Measurements from ENCODE around the gene C15orf39.

DNA sequence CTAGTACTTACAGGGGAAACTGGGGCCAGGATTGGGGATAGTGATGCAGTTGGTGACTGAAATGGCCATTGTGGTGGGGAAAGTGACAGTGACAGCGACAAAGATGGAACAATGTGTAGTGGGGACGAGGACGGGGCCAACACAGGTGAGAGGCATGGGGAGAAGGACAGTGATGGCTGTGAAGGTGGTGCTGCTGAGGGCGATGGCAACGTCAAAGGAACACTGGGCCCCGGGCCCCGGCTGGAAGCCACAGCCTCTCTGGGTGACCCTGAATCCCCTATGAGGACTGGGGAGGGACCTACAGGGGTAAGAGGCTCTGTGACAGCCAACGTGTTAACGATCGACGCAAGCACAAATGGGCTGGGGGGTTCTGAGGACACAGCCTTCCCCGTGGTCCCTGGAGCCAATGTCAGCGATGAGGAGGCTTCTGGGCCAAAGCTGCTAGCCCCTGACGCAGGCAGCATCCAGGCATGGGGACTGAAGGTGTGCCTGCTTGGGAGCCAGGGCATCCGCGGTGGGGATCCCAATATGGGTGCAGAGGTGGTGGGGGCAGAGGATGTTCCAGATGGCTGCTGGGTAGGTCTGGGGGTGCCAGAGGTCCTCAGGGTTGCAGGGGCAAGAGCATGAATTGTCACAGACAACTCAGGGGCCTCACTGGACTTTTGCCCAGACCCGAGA lies 31.3 kb downstream of the C15orf39 start:
- TF ChIP-seq, protein P1, sequence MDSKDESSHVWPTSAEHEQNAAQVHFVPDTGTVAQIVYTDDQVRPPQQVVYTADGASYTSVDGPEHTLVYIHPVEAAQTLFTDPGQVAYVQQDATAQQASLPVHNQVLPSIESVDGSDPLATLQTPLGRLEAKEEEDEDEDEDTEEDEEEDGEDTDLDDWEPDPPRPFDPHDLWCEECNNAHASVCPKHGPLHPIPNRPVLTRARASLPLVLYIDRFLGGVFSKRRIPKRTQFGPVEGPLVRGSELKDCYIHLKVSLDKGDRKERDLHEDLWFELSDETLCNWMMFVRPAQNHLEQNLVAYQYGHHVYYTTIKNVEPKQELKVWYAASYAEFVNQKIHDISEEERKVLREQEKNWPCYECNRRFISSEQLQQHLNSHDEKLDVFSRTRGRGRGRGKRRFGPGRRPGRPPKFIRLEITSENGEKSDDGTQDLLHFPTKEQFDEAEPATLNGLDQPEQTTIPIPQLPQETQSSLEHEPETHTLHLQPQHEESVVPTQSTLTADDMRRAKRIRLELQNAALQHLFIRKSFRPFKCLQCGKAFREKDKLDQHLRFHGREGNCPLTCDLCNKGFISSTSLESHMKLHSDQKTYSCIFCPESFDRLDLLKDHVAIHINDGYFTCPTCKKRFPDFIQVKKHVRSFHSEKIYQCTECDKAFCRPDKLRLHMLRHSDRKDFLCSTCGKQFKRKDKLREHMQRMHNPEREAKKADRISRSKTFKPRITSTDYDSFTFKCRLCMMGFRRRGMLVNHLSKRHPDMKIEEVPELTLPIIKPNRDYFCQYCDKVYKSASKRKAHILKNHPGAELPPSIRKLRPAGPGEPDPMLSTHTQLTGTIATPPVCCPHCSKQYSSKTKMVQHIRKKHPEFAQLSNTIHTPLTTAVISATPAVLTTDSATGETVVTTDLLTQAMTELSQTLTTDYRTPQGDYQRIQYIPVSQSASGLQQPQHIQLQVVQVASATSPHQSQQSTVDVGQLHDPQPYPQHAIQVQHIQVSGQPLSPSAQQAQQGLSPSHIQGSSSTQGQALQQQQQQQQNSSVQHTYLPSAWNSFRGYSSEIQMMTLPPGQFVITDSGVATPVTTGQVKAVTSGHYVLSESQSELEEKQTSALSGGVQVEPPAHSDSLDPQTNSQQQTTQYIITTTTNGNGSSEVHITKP (tag by site-specific recombination; IDR thresholded peaks at IDR 0.05) = no peak
- TF ChIP-seq, protein P2, sequence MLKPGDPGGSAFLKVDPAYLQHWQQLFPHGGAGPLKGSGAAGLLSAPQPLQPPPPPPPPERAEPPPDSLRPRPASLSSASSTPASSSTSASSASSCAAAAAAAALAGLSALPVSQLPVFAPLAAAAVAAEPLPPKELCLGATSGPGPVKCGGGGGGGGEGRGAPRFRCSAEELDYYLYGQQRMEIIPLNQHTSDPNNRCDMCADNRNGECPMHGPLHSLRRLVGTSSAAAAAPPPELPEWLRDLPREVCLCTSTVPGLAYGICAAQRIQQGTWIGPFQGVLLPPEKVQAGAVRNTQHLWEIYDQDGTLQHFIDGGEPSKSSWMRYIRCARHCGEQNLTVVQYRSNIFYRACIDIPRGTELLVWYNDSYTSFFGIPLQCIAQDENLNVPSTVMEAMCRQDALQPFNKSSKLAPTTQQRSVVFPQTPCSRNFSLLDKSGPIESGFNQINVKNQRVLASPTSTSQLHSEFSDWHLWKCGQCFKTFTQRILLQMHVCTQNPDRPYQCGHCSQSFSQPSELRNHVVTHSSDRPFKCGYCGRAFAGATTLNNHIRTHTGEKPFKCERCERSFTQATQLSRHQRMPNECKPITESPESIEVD (tag by site-specific recombination; IDR thresholded peaks at IDR 0.05) = no peak
- TF ChIP-seq ZNF677 (tag by site-specific recombination; IDR thresholded peaks at IDR 0.05) (no peak), SCRT1 (tag by site-specific recombination; IDR thresholded peaks at IDR 0.05; ENCODE audit: borderline replicate concordance) (no peak), ZNF114 (tag by site-specific recombination; IDR thresholded peaks at IDR 0.05) (no peak), ZNF707 (tag by site-specific recombination; IDR thresholded peaks at IDR 0.05) (no peak), ZBTB48 (tag by site-specific recombination; IDR thresholded peaks at IDR 0.05) (no peak), YY1 (tag by site-specific recombination; IDR thresholded peaks at IDR 0.05) (no peak), TCF7L2 (IDR thresholded peaks at IDR 0.05; ENCODE audit: borderline replicate concordance, low read depth, low read length) (no peak)
- TF ChIP-seq, protein P3, sequence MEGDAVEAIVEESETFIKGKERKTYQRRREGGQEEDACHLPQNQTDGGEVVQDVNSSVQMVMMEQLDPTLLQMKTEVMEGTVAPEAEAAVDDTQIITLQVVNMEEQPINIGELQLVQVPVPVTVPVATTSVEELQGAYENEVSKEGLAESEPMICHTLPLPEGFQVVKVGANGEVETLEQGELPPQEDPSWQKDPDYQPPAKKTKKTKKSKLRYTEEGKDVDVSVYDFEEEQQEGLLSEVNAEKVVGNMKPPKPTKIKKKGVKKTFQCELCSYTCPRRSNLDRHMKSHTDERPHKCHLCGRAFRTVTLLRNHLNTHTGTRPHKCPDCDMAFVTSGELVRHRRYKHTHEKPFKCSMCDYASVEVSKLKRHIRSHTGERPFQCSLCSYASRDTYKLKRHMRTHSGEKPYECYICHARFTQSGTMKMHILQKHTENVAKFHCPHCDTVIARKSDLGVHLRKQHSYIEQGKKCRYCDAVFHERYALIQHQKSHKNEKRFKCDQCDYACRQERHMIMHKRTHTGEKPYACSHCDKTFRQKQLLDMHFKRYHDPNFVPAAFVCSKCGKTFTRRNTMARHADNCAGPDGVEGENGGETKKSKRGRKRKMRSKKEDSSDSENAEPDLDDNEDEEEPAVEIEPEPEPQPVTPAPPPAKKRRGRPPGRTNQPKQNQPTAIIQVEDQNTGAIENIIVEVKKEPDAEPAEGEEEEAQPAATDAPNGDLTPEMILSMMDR (tag by site-specific recombination; IDR thresholded peaks at IDR 0.05) = no peak

Data from HEK293 (cell line).